Measurements from ENCODE around the gene CFAP54. TPM values are rescaled to one million over a fixed set of nuclear protein-coding genes. Genes with fewer than 3 reads are reported as not detected.

CFAP54 gene
- total RNA-seq, 1 experiment from 2014 or later: 0.64 TPM

GRCh38 chr12:96883571-96883970 lies 394.2 kb downstream of the CFAP54 start:
- Histone ChIP-seq H3K36me3 (ENCODE audit: control insufficient read depth, insufficient read depth, low read length) (no peaks in the 10 kb centered on the region), H3K27me3 (ENCODE audit: control insufficient read depth, insufficient read depth, low read length) (no peaks in the 10 kb centered on the region), H3K4me1 (ENCODE audit: control insufficient read depth, insufficient read depth, low read length) (no peaks in the 10 kb centered on the region), H3K27ac (ENCODE audit: low read length) (no peak overlapping the region), H3K4me3 (ENCODE audit: low read depth in 2 of 2, low read length in 2 of 2) (no peak overlapping the region), H3K9me3 (ENCODE audit: control insufficient read depth, insufficient read depth, low read depth, low read length) (no peaks in the 10 kb centered on the region)
- CTCF ChIA-PET: no interaction called here
- intact Hi-C loops (cut with micrococcal nuclease; ENCODE audit: unreplicated experiment): no loop called here
- POLR2A ChIA-PET: no interaction called here
- ATAC-seq (no peak), DNase-seq (ENCODE audit: low read depth, low spot score) (no peak)
- TF ChIP-seq CTCF (IDR thresholded peaks at IDR 0.05) (no peak), SIN3A (IDR thresholded peaks at IDR 0.05; ENCODE audit: borderline replicate concordance, insufficient read depth, low read depth, low read length) (no peak), TCF7L2 (IDR thresholded peaks at IDR 0.05; ENCODE audit: low read depth, low read length) (no peak), REST (IDR thresholded peaks at IDR 0.05; ENCODE audit: insufficient read depth in 1 of 2, low read depth in 2 of 2, low read length in 1 of 2) (no peak), POLR2AphosphoS5 (IDR thresholded peaks at IDR 0.05; ENCODE audit: low read depth, low read length) (no peak)
- BruUV-seq (replicated peaks): no TSS peak
- in situ Hi-C loops (cut with HindIII; ENCODE audit: low pct_unique_long_range_greater_than_20kb, low sequenced_read_pairs): no loop called here

- intact Hi-C loops (cut with micrococcal nuclease; ENCODE audit: unreplicated experiment) (no loop called here), in situ Hi-C loops (cut with HindIII; ENCODE audit: low pct_unique_long_range_greater_than_20kb, low sequenced_read_pairs) (no loop called here)
- ATAC-seq (no peak), DNase-seq (ENCODE audit: low read depth, low spot score) (no peak)
- Histone ChIP-seq H3K4me1 (ENCODE audit: control insufficient read depth, insufficient read depth, low read length) (no peaks in the 10 kb centered on the region), H3K4me3 (ENCODE audit: low read depth in 2 of 2, low read length in 2 of 2) (no peak overlapping the region), H3K27ac (ENCODE audit: low read length) (no peak overlapping the region), H3K36me3 (ENCODE audit: control insufficient read depth, insufficient read depth, low read length) (no peaks in the 10 kb centered on the region), H3K27me3 (ENCODE audit: control insufficient read depth, insufficient read depth, low read length) (no peaks in the 10 kb centered on the region), H3K9me3 (ENCODE audit: control insufficient read depth, insufficient read depth, low read depth, low read length) (no peaks in the 10 kb centered on the region)
- TF ChIP-seq POLR2AphosphoS5 (IDR thresholded peaks at IDR 0.05; ENCODE audit: low read depth, low read length) (no peak), SIN3A (IDR thresholded peaks at IDR 0.05; ENCODE audit: borderline replicate concordance, insufficient read depth, low read depth, low read length) (no peak), REST (IDR thresholded peaks at IDR 0.05; ENCODE audit: insufficient read depth in 1 of 2, low read depth in 2 of 2, low read length in 1 of 2) (no peak), CTCF (IDR thresholded peaks at IDR 0.05) (no peak), TCF7L2 (IDR thresholded peaks at IDR 0.05; ENCODE audit: low read depth, low read length) (no peak)
- ChIA-PET POLR2A (no interaction called here), CTCF (no interaction called here)
- BruUV-seq (replicated peaks): no TSS peak
Measured at GRCh38 chr12:96886998-96887677, 397.8 kb downstream of the CFAP54 start.
